Upper lobe of left lung (tissue), 6 donors: ENCODE results near the gene PRKAR1B. TPM values are rescaled to one million over a fixed set of nuclear protein-coding genes. Genes with fewer than 3 reads are reported as not detected.
A peak's percentile ranks its signal among the peaks of the same experiment; 100 is the strongest.

ENCODE experiments used
- ATAC-seq, 2 donors: fragments of 200-7000 bp; cut with Tn5 transposase; one replicate each; pipeline ENCODE4 v1.9.1; 2022; ENCODE audit warnings: mild to moderate bottlenecking in 2 of 2, moderate library complexity in 2 of 2; ENCODE audit not compliant: low FRiP score in 2 of 2
- DNase-seq, 2 donors: peaks; one replicate each; pipeline ENCODE4 v3.0.0-alpha.2; 2019 to 2020
- H3K27ac ChIP-seq, 4 donors: fragments of 200-600 bp; sonication (generic); one replicate each; pipeline ENCODE4 v1.5.1; 2016 to 2019
- H3K27me3 ChIP-seq, 4 donors: fragments of 200-600 bp; sonication (generic); one replicate each; pipeline ENCODE4 v1.5.1; 2017 to 2019
- H3K36me3 ChIP-seq, 4 donors: fragments of 200-600 bp; sonication (generic); one replicate each; pipeline ENCODE4 v1.5.1; 2016 to 2019
- H3K4me1 ChIP-seq, 4 donors: fragments of 200-600 bp; sonication (generic); one replicate each; pipeline ENCODE4 v1.5.1; 2018 to 2019
- H3K4me3 ChIP-seq, 4 donors: fragments of 200-600 bp; sonication (generic); one replicate each; pipeline ENCODE4 v1.5.1; 2017 to 2019; ENCODE audit warnings: mild to moderate bottlenecking in 2 of 4, moderate library complexity in 1 of 4
- H3K9me3 ChIP-seq, 4 donors: fragments of 200-600 bp; sonication (generic); one replicate each; pipeline ENCODE4 v1.5.1; 2018 to 2019
- CTCF ChIP-seq, 6 experiments: fragments of 450-650 bp in 4 of 6; fragments of 200-600 bp in 2 of 6; sonication (generic) in 2 of 6; IDR thresholded peaks; one replicate each; pipeline ENCODE4 v1.5.1; 2016 to 2019; ENCODE audit warnings: antibody characterized with exemption in 6 of 6
- EP300 ChIP-seq, 4 donors: sonication (generic); formaldehyde crosslinking; IDR thresholded peaks; one replicate each; pipeline ENCODE4 v1.5.1; 2017; ENCODE audit warnings: antibody characterized with exemption in 4 of 4, control low read depth in 2 of 4
- POLR2A ChIP-seq, 4 donors: fragments of 450-650 bp; IDR thresholded peaks; one replicate each; pipeline ENCODE4 v1.5.1; 2016 to 2017; ENCODE audit warnings: antibody characterized with exemption in 4 of 4, mild to moderate bottlenecking in 2 of 4
- POLR2AphosphoS5 ChIP-seq, 2 donors: sonication (generic); formaldehyde crosslinking; IDR thresholded peaks; one replicate each; pipeline ENCODE4 v1.5.1; 2017; ENCODE audit warnings: antibody characterized with exemption in 2 of 2
- WGBS, 2 donors: methylation state at CpG; one replicate each; pipeline ENCODE4 v1.1.5; 2017 to 2018; 5-methylcytosine and 5-hydroxymethylcytosine counted together
- total RNA-seq, 6 donors: library from RNA; depleted of rRNA in 4 of 6; stranded (reverse); fragments of >200 nt in 4 of 6; gene quantifications; one replicate each; pipeline versions ENCODE4 v1.1.0 to v1.2.1, GENCODE V29; 2016 to 2021
- donor health status: DM: no; HTN: no; CAD: no; lungs with moderate emphysema.
- donor health status: DM: no; HTN: yes; CAD: no; lungs with severe emphysema.

The PRKAR1B gene
- total RNA-seq, 6 donors from 2014 or later = 10.3 to 24.4 (median 20.9) TPM

DNA sequence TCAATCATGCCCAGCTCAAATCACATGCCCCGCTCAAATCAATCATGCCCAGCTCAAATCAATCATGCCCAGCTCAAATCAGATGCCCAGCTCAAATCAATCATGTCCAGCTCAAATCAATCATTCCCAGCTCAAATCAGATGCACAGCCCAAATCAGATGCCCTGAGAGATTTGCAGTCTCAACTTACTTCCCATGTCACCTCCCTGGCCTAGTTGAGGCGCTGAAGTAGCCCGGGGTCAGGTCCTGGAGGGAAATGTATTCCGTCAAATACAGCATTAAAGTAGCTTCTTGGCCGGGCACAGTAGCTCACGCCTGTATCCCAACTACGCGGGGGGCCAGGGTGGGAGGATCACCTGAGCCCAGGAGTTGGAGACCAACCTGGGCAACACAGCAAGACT, 15.7 kb upstream of the PRKAR1B start:
- Histone ChIP-seq H3K27me3 (no peaks in the 10 kb centered on the region), H3K4me1 (no peaks in the 10 kb centered on the region), H3K9me3 (no peaks in the 10 kb centered on the region), H3K4me3 (no peak overlapping the region), H3K27ac (no peak overlapping the region), H3K36me3 (peaks cover 0 to 43% (median 29%) of the 10 kb centered on the region in 4 donors)
- DNase-seq = no peak
- ATAC-seq = no peak
- no peak for TF ChIP-seq CTCF (IDR thresholded peaks at IDR 0.05)
- TF ChIP-seq POLR2A (IDR thresholded peaks at IDR 0.05) = no peak
- TF ChIP-seq POLR2AphosphoS5 (IDR thresholded peaks at IDR 0.05) = no peak
- no peak for TF ChIP-seq EP300 (IDR thresholded peaks at IDR 0.05)
- 81 to 87% methylated on average over 6 to 8 of the region's 8 CpGs for WGBS, 2 donors

- WGBS, 2 donors = 85 to 91% methylated on average over 15 of the region's 15 CpGs
- H3K27me3 ChIP-seq = no peaks in the 10 kb centered on the region
- no peak overlapping the region for H3K4me3 ChIP-seq
- no peak for TF ChIP-seq CTCF (IDR thresholded peaks at IDR 0.05)
- TF ChIP-seq POLR2AphosphoS5 (IDR thresholded peaks at IDR 0.05) = no peak
- TF ChIP-seq EP300 (IDR thresholded peaks at IDR 0.05) = no peak
- no peak for TF ChIP-seq POLR2A (IDR thresholded peaks at IDR 0.05)
- DNase-seq (peak; percentile 12 to 68), ATAC-seq (no peak)
- H3K9me3 ChIP-seq = no peaks in the 10 kb centered on the region
- H3K36me3 ChIP-seq = peaks cover 0 to 43% (median 29%) of the 10 kb centered on the region in 4 donors
- H3K4me1 ChIP-seq = no peaks in the 10 kb centered on the region
- no peak overlapping the region for H3K27ac ChIP-seq
Observed at GRCh38 chr7:741850-742249, 14.8 kb upstream of the PRKAR1B start.

GRCh38 chr7:741191-741671, 14.2 kb upstream of the PRKAR1B start:
- 96 to 100% methylated on average over 2 to 17 of the region's 17 CpGs for WGBS, 2 donors
- Histone ChIP-seq H3K27ac (no peak overlapping the region), H3K4me1 (no peaks in the 10 kb centered on the region), H3K9me3 (no peaks in the 10 kb centered on the region), H3K4me3 (no peak overlapping the region), H3K36me3 (peaks cover 0 to 43% (median 29%) of the 10 kb centered on the region in 4 donors), H3K27me3 (no peaks in the 10 kb centered on the region)
- ATAC-seq = no peak
- no peak for TF ChIP-seq CTCF (IDR thresholded peaks at IDR 0.05)
- no peak for TF ChIP-seq POLR2AphosphoS5 (IDR thresholded peaks at IDR 0.05)
- TF ChIP-seq EP300 (IDR thresholded peaks at IDR 0.05) = no peak
- no peak for TF ChIP-seq POLR2A (IDR thresholded peaks at IDR 0.05)
- peak in 1 of 2 donors; percentile 67 for DNase-seq

DNA sequence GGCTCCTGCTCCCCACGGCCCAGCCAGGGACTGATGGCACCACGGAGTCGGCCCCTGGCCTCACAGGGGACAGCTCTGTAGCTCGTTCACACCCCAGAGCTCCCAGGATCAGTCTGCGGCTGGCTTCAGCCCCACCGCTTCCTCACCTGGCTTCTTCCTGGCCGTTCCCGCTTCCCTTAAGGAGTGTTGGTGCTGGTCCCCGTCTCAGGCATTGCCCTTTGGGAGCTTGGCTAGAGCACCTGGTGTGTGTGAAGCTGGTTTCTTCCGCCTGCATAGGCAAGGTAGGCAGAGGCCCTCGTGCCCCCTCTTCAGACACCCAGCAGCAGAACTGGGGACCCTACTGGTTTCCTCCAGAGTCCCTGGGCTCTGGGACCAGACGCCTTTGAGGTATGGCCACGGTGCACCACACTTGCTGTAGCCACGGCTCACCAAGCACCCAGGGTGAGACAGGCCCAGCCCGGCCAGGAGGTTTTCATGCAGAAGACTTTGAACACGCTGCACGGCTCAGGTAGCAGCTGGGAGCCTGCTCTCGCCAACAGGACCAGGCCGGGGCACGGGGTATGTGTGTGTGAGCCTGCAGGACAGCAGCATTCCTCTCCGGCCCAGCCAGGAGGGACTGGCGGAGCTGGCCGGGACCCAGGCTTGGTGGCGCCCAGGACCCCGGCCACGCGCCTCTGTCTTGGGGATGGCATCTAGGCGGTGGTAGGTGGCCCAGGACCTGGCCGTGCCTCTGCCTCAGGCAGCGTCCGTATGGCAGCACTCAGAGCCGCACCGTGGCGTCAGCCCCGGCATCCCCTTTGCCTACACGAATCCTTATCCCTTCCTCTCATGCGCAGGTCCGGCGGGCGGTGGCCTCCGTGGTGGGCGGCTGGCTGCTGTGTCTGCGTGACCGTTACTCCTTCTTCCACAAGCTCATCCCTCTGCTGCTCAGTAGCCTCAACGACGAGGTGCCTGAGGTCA, 13.2 kb upstream of the PRKAR1B start:
- no peaks in the 10 kb centered on the region for H3K9me3 ChIP-seq
- H3K27me3 ChIP-seq = no peaks in the 10 kb centered on the region
- no peak overlapping the region for H3K27ac ChIP-seq
- no peaks in the 10 kb centered on the region for H3K4me1 ChIP-seq
- peak; percentile 38 to 46 for ATAC-seq
- DNase-seq = peak in 1 of 2 donors; percentile 80
- TF ChIP-seq CTCF (IDR thresholded peaks at IDR 0.05) (no peak), EP300 (IDR thresholded peaks at IDR 0.05) (no peak), POLR2A (IDR thresholded peaks at IDR 0.05) (no peak), POLR2AphosphoS5 (IDR thresholded peaks at IDR 0.05) (no peak)
- peaks cover 0 to 39% (median 25%) of the 10 kb centered on the region in 4 donors for H3K36me3 ChIP-seq
- no peak overlapping the region for H3K4me3 ChIP-seq
- WGBS, 2 donors = 95 to 96% methylated on average over 13 to 45 of the region's 46 CpGs
